Brain microvascular endothelial cell (primary cell): ENCODE results near the gene BTRC.
A peak's percentile ranks its signal among the peaks of the same experiment; 100 is the strongest.

Experiments
- DNase-seq: peaks from one replicate; pipeline ENCODE4 v3.0.0-alpha.2; 2020
- H3K27ac ChIP-seq: fragments of 250-450 bp; sonication (Bioruptor Pico); 2 replicates; pipeline ENCODE4 v1.5.1; 2020; ENCODE audit warnings: mild to moderate bottlenecking, moderate library complexity
- H3K27me3 ChIP-seq: fragments of 250-450 bp; sonication (Bioruptor Pico); replicated peaks from 2 replicates; pipeline ENCODE4 v1.5.1; 2020; ENCODE audit warnings: mild to moderate bottlenecking
- H3K36me3 ChIP-seq: fragments of 250-450 bp; sonication (Bioruptor Pico); replicated peaks from 2 replicates; pipeline ENCODE4 v1.5.1; 2020; ENCODE audit warnings: mild to moderate bottlenecking
- H3K4me3 ChIP-seq: 2 replicates; pipeline ENCODE4 v1.5.1; 2011; ENCODE audit warnings: low read depth, mild to moderate bottlenecking, control low read depth, low read length, moderate library complexity
- CTCF ChIP-seq: IDR thresholded peaks from 2 replicates; pipeline ENCODE4 v1.5.1; 2011; ENCODE audit warnings: low read depth, mild to moderate bottlenecking, moderate library complexity, low read length, control low read depth, inconsistent platforms; ENCODE audit errors: missing control alignments
- in situ Hi-C: cut with HindIII; loops from 2 replicates; pipeline ENCODE4 v1.10.0; 2017; ENCODE audit warnings: low sequenced_read_pairs, low pct_ligation_motif_present

Gene BTRC

GRCh38 chr10:101425535-101425934 is 71.6 kb downstream of the BTRC start:
- Histone ChIP-seq H3K4me3 (no peak overlapping the region), H3K27ac (no peak overlapping the region), H3K27me3 (no peaks in the 10 kb centered on the region), H3K36me3 (no peaks in the 10 kb centered on the region)
- in situ Hi-C loops = no loop called here
- DNase-seq = no peak
- no peak for TF ChIP-seq CTCF

- no peak for DNase-seq
- TF ChIP-seq CTCF = no peak
- Histone ChIP-seq H3K36me3 (no peaks in the 10 kb centered on the region), H3K27ac (no peak overlapping the region), H3K27me3 (no peaks in the 10 kb centered on the region), H3K4me3 (no peak overlapping the region)
- in situ Hi-C loops = no loop called here
Measured at GRCh38 chr10:101428036-101428435, 74.1 kb downstream of the BTRC start.

- Histone ChIP-seq H3K36me3 (no peaks in the 10 kb centered on the region), H3K27me3 (no peaks in the 10 kb centered on the region), H3K4me3 (no peak overlapping the region), H3K27ac (no peak overlapping the region)
- TF ChIP-seq CTCF = no peak
- no peak for DNase-seq
- in situ Hi-C loops = no loop called here
Measured at GRCh38 chr10:101429423-101429822, 75.5 kb downstream of the BTRC start.

GRCh38 chr10:101436302-101436701 is 82.3 kb downstream of the BTRC start:
- Histone ChIP-seq H3K27me3 (no peaks in the 10 kb centered on the region), H3K36me3 (no peaks in the 10 kb centered on the region), H3K4me3 (no peak overlapping the region), H3K27ac (no peak overlapping the region)
- DNase-seq = no peak
- TF ChIP-seq CTCF = no peak
- in situ Hi-C loops = no loop called here

- TF ChIP-seq CTCF = no peak
- H3K4me3 ChIP-seq = no peak overlapping the region
- H3K36me3 ChIP-seq = no peaks in the 10 kb centered on the region
- H3K27me3 ChIP-seq = no peaks in the 10 kb centered on the region
- no peak for DNase-seq
- H3K27ac ChIP-seq = no peak overlapping the region
- in situ Hi-C loops = no loop called here
Measured at GRCh38 chr10:101438881-101439391, 85.0 kb downstream of the BTRC start.

- Histone ChIP-seq H3K36me3 (no peaks in the 10 kb centered on the region), H3K27me3 (no peaks in the 10 kb centered on the region), H3K27ac (no peak overlapping the region), H3K4me3 (no peak overlapping the region)
- in situ Hi-C loops = no loop called here
- TF ChIP-seq CTCF = peak; percentile 74
- peak; percentile 74 for DNase-seq
Measured at GRCh38 chr10:101441541-101442455, 87.8 kb downstream of the BTRC start.
